Activated T-helper 1 cell treated with anti-CD3 and anti-CD28 coated beads, Interleukin-12 subunit alpha, Interleukin-12 subunit beta, Interleukin-2, Interleukin-4 antibody, amounts not matched to agents 30 ng/mL and 10 ng/mL and 1 ng/mL, durations not matched to agents 14 hours and 24 hours and 36 hours (primary cell): ENCODE results near the gene PITPNC1. TPM values are rescaled to one million over a fixed set of nuclear protein-coding genes. Genes with fewer than 3 reads are reported as not detected.
A peak's percentile ranks its signal among the peaks of the same experiment; 100 is the strongest.

Experiments
- DNase-seq: peaks from one replicate; pipeline ENCODE4 v3.0.0; 2021; ENCODE audit warnings: low spot score
- H3K27ac Mint-ChIP-seq: one replicate; pipeline ENCODE4 v1.8.0; 2021; ENCODE audit warnings: mild to moderate bottlenecking, mixed read lengths
- H3K27me3 Mint-ChIP-seq: one replicate; pipeline ENCODE4 v1.8.0; 2022; ENCODE audit warnings: mild to moderate bottlenecking, moderate library complexity, mixed read lengths; ENCODE audit not compliant: insufficient read depth
- H3K36me3 Mint-ChIP-seq: one replicate; pipeline ENCODE4 v1.8.0; 2021; ENCODE audit warnings: low read depth, mixed read lengths
- H3K4me1 Mint-ChIP-seq: one replicate; pipeline ENCODE4 v1.8.0; 2021; ENCODE audit warnings: low read depth, mixed read lengths
- H3K4me3 Mint-ChIP-seq: one replicate; pipeline ENCODE4 v1.8.0; 2021; ENCODE audit warnings: mild to moderate bottlenecking, moderate library complexity, mixed read lengths
- H3K9me3 Mint-ChIP-seq: one replicate; pipeline ENCODE4 v1.8.0; 2021; ENCODE audit warnings: mixed read lengths
- intact Hi-C: fragments of 100-400 bp; cut with micrococcal nuclease; formaldehyde crosslinking; loops from one replicate; pipeline ENCODE4 v1.15.1; 2024
- total RNA-seq: library from RNA; stranded (reverse); gene quantifications from 2 replicates; pipeline ENCODE4 v1.2.3, GENCODE V29; 2022

PITPNC1 gene
- total RNA-seq, 1 donor from 2014 or later = 17.7 TPM

GRCh38 chr17:67676305-67676704 lies 299.2 kb downstream of the PITPNC1 start:
- peaks cover 6% of the 10 kb centered on the region for H3K4me1 Mint-ChIP-seq
- H3K27me3 Mint-ChIP-seq = no peaks in the 10 kb centered on the region
- no peaks in the 10 kb centered on the region for H3K9me3 Mint-ChIP-seq
- intact Hi-C loops = no loop called here
- no peak overlapping the region for H3K27ac Mint-ChIP-seq
- peaks cover 3% of the 10 kb centered on the region for H3K36me3 Mint-ChIP-seq
- no peak for DNase-seq
- H3K4me3 Mint-ChIP-seq = no peak overlapping the region

GRCh38 chr17:67678414-67678813 lies 301.3 kb downstream of the PITPNC1 start:
- Mint-ChIP-seq H3K4me3 (no peak overlapping the region), H3K4me1 (peaks cover 6% of the 10 kb centered on the region), H3K9me3 (no peaks in the 10 kb centered on the region), H3K27ac (no peak overlapping the region), H3K36me3 (peaks cover 3% of the 10 kb centered on the region), H3K27me3 (no peaks in the 10 kb centered on the region)
- intact Hi-C loops = no loop called here
- DNase-seq = no peak

- Mint-ChIP-seq H3K4me3 (no peak overlapping the region), H3K9me3 (no peaks in the 10 kb centered on the region)
Observed at GRCh38 chr17:67679225-67679624, 302.1 kb downstream of the PITPNC1 start.

GRCh38 chr17:67679721-67680120 lies 302.6 kb downstream of the PITPNC1 start:
- H3K9me3 Mint-ChIP-seq = no peaks in the 10 kb centered on the region
- intact Hi-C loops = no loop called here
- H3K4me1 Mint-ChIP-seq = peaks cover 6% of the 10 kb centered on the region
- no peaks in the 10 kb centered on the region for H3K27me3 Mint-ChIP-seq
- DNase-seq = no peak
- H3K36me3 Mint-ChIP-seq = peaks cover 3% of the 10 kb centered on the region
- no peak overlapping the region for H3K4me3 Mint-ChIP-seq
- H3K27ac Mint-ChIP-seq = no peak overlapping the region

More at GRCh38 chr17:67679225-67679624, 302.1 kb downstream of the PITPNC1 start:
- peaks cover 6% of the 10 kb centered on the region for H3K4me1 Mint-ChIP-seq
- H3K36me3 Mint-ChIP-seq = peaks cover 3% of the 10 kb centered on the region
- no peaks in the 10 kb centered on the region for H3K27me3 Mint-ChIP-seq
- DNase-seq = no peak
- no peak overlapping the region for H3K27ac Mint-ChIP-seq
- intact Hi-C loops = no loop called here

GRCh38 chr17:67680445-67681224 lies 303.6 kb downstream of the PITPNC1 start:
- H3K27ac Mint-ChIP-seq = no peak overlapping the region
- H3K4me1 Mint-ChIP-seq = peaks cover 6% of the 10 kb centered on the region
- no peak for DNase-seq
- no peaks in the 10 kb centered on the region for H3K9me3 Mint-ChIP-seq
- H3K4me3 Mint-ChIP-seq = no peak overlapping the region
- H3K36me3 Mint-ChIP-seq = peaks cover 3% of the 10 kb centered on the region
- intact Hi-C loops = no loop called here
- H3K27me3 Mint-ChIP-seq = no peaks in the 10 kb centered on the region

- Mint-ChIP-seq H3K4me3 (no peak overlapping the region), H3K27me3 (no peaks in the 10 kb centered on the region), H3K4me1 (peaks cover 6% of the 10 kb centered on the region), H3K36me3 (peaks cover 1% of the 10 kb centered on the region), H3K27ac (no peak overlapping the region), H3K9me3 (no peaks in the 10 kb centered on the region)
- DNase-seq = no peak
- intact Hi-C loops = no loop called here
Observed at GRCh38 chr17:67682196-67682595, 305.1 kb downstream of the PITPNC1 start.

GRCh38 chr17:67685351-67685750 lies 308.3 kb downstream of the PITPNC1 start:
- intact Hi-C loops = no loop called here

GRCh38 chr17:67686241-67686640 lies 309.2 kb downstream of the PITPNC1 start:
- Mint-ChIP-seq H3K4me1 (no peaks in the 10 kb centered on the region), H3K27me3 (no peaks in the 10 kb centered on the region), H3K9me3 (no peaks in the 10 kb centered on the region), H3K4me3 (no peak overlapping the region), H3K36me3 (no peaks in the 10 kb centered on the region), H3K27ac (no peak overlapping the region)
- DNase-seq = no peak
- intact Hi-C loops = no loop called here

More at GRCh38 chr17:67685351-67685750, 308.3 kb downstream of the PITPNC1 start:
- no peak for DNase-seq
- no peak overlapping the region for H3K4me3 Mint-ChIP-seq
- H3K27ac Mint-ChIP-seq = no peak overlapping the region
- no peaks in the 10 kb centered on the region for H3K36me3 Mint-ChIP-seq
- no peaks in the 10 kb centered on the region for H3K9me3 Mint-ChIP-seq
- H3K27me3 Mint-ChIP-seq = no peaks in the 10 kb centered on the region
- peaks cover 6% of the 10 kb centered on the region for H3K4me1 Mint-ChIP-seq

GRCh38 chr17:67687511-67687910 lies 310.4 kb downstream of the PITPNC1 start:
- H3K9me3 Mint-ChIP-seq = no peaks in the 10 kb centered on the region
- intact Hi-C loops = no loop called here
- peaks cover under 1% of the 10 kb centered on the region for H3K36me3 Mint-ChIP-seq
- H3K4me1 Mint-ChIP-seq = no peaks in the 10 kb centered on the region
- H3K27ac Mint-ChIP-seq = no peak overlapping the region
- DNase-seq = no peak
- no peak overlapping the region for H3K4me3 Mint-ChIP-seq
- no peaks in the 10 kb centered on the region for H3K27me3 Mint-ChIP-seq

- Mint-ChIP-seq H3K4me3 (no peak overlapping the region), H3K36me3 (peaks cover 5% of the 10 kb centered on the region), H3K9me3 (no peaks in the 10 kb centered on the region), H3K4me1 (no peaks in the 10 kb centered on the region), H3K27me3 (no peaks in the 10 kb centered on the region), H3K27ac (no peak overlapping the region)
- intact Hi-C loops = loop anchor here (1.0 kb wide), 3 partner anchors 214 to 315 kb away; no protein-coding TSS in a partner anchor
- DNase-seq = peak; percentile 31
Observed at GRCh38 chr17:67689534-67690177, 312.6 kb downstream of the PITPNC1 start.

GRCh38 chr17:67693811-67694210 lies 316.7 kb downstream of the PITPNC1 start:
- no peaks in the 10 kb centered on the region for H3K4me1 Mint-ChIP-seq

GRCh38 chr17:67696347-67696746 lies 319.3 kb downstream of the PITPNC1 start:
- no peaks in the 10 kb centered on the region for H3K9me3 Mint-ChIP-seq
- DNase-seq = no peak

More at GRCh38 chr17:67693811-67694210, 316.7 kb downstream of the PITPNC1 start:
- Mint-ChIP-seq H3K36me3 (peaks cover 5% of the 10 kb centered on the region), H3K27ac (no peak overlapping the region), H3K27me3 (no peaks in the 10 kb centered on the region), H3K9me3 (no peaks in the 10 kb centered on the region), H3K4me3 (no peak overlapping the region)
- no peak for DNase-seq
- intact Hi-C loops = no loop called here

GRCh38 chr17:67696853-67697498 lies 319.9 kb downstream of the PITPNC1 start:
- no peak for DNase-seq
- no peak overlapping the region for H3K27ac Mint-ChIP-seq
- no peak overlapping the region for H3K4me3 Mint-ChIP-seq
- no peaks in the 10 kb centered on the region for H3K9me3 Mint-ChIP-seq
- H3K36me3 Mint-ChIP-seq = peaks cover 5% of the 10 kb centered on the region
- peaks cover 2% of the 10 kb centered on the region for H3K27me3 Mint-ChIP-seq
- intact Hi-C loops = no loop called here
- no peaks in the 10 kb centered on the region for H3K4me1 Mint-ChIP-seq

More at GRCh38 chr17:67696347-67696746, 319.3 kb downstream of the PITPNC1 start:
- Mint-ChIP-seq H3K4me3 (no peak overlapping the region), H3K27me3 (peaks cover 2% of the 10 kb centered on the region), H3K4me1 (no peaks in the 10 kb centered on the region), H3K36me3 (peaks cover 5% of the 10 kb centered on the region), H3K27ac (no peak overlapping the region)
- intact Hi-C loops = no loop called here
